Uterus (tissue), 2 donors: ENCODE measurements around the gene ATN1.

Source experiments
- POLR2A ChIP-seq, 2 donors: fragments of 450-650 bp; IDR thresholded peaks; one replicate each; pipeline ENCODE4 v1.6.1; 2016; ENCODE audit warnings: antibody characterized with exemption in 2 of 2, mild to moderate bottlenecking in 1 of 2, moderate library complexity in 1 of 2
- TF ChIP-seq, protein P1 (sequence below), 4 experiments: fragments of 200-600 bp in 2 of 4; fragments of 450-650 bp in 2 of 4; sonication (generic) in 2 of 4; IDR thresholded peaks; one replicate each; pipeline ENCODE4 v1.5.1; 2016 to 2019; ENCODE audit warnings: antibody characterized with exemption in 4 of 4, mild to moderate bottlenecking in 2 of 4, moderate library complexity in 1 of 4

DNA sequence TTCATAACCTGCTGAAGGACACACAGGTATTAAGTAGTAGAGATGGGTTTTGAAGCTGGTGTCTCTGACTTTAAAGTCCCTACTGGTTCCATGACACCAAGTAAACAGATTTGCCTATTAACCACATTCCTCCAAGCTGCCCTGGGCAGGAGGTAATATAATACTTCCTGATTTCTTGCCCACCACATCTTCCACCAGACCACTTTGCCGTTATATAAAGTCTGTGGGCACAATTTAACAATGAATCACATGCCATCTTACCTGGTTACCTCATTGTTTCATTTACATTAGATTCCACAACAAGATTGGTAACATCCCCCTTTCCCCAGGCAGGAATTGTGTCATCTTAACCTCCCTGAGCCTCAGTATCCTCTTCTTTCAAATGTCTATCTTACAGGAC, 24.0 kb upstream of the ATN1 start:
- TF ChIP-seq, protein P1, sequence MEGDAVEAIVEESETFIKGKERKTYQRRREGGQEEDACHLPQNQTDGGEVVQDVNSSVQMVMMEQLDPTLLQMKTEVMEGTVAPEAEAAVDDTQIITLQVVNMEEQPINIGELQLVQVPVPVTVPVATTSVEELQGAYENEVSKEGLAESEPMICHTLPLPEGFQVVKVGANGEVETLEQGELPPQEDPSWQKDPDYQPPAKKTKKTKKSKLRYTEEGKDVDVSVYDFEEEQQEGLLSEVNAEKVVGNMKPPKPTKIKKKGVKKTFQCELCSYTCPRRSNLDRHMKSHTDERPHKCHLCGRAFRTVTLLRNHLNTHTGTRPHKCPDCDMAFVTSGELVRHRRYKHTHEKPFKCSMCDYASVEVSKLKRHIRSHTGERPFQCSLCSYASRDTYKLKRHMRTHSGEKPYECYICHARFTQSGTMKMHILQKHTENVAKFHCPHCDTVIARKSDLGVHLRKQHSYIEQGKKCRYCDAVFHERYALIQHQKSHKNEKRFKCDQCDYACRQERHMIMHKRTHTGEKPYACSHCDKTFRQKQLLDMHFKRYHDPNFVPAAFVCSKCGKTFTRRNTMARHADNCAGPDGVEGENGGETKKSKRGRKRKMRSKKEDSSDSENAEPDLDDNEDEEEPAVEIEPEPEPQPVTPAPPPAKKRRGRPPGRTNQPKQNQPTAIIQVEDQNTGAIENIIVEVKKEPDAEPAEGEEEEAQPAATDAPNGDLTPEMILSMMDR (IDR thresholded peaks at IDR 0.05): no peak
- no peak for TF ChIP-seq POLR2A (IDR thresholded peaks at IDR 0.05)
